HG02642 (cell line): ENCODE results near the gene SLC30A4.
A peak's percentile ranks its signal among the peaks of the same experiment; 100 is the strongest.
"Not testable (repeated sequence)": the region's sequence is repeated elsewhere in the genome, so short reads cannot be mapped to it uniquely, and the experiment has no call there.

Experiments used
- ATAC-seq: cut with Tn5 transposase; IDR thresholded peaks from one replicate; pipeline ENCODE4 v1.9.1; 2021; ENCODE audit warnings: mild to moderate bottlenecking; ENCODE audit not compliant: unreplicated experiment, poor library complexity

SLC30A4 gene

DNA sequence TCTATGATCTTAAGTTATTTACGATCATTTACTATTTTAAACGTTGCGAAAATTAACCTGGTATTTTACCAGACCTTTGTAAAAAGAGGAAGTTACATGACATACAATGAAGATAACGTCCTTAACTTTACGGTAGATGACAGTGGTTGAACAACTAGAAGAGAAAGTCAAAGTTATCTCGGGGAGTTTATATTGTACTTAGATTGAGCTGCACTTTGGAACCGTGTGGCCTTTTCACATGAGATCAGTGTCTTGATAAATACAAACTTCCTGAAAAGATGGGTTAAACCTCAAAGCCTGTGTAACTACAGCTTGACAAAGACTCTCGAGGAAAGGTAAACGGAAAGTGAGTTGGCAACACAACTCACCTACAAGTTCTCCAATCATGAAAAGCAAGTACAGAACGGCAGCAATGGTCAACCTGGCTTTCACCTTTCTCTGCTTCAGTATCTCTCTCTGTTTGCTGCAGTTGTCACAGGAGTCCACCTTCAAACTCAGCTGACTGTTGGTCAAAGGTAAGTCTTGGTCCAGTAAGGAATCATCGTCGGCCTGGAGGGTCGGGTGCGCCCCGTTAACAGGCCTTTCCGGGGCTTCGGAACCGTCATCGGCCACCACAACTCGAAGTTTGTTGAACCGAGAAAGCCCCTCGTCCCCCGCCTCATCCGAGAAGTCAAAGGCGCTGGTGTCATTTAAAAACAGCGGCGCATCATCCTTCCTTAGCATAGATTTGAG, 793 bp downstream of the SLC30A4 start:
- ATAC-seq: peak; percentile 22

DNA sequence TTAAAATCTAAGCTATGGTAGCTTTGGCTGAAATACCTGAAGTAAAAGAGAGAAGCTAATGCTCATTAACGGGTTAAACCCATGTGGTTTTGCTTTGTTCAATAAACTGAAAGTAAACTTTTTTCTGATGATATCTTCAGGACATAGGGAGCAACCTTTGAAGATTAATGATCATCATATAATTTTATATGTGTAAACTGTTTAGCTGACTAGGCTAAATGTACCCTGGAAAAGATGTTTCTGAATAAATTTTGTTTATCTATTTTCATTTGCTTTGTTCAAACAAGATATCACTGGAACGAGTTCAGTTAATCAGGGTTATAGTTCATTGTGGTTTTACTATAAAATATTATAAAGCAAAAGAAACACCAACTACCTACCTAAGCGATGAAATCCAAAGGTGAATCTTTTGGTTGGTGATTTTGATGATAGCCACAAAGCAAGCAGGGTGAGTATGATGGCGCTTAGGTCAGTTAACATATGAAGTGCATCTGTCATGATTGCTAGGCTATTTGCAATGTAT, 11.7 kb downstream of the SLC30A4 start:
- no peak for ATAC-seq

- not testable (repeated sequence) for ATAC-seq
Observed at GRCh38 chr15:45507143-45507542, 15.4 kb downstream of the SLC30A4 start.

GRCh38 chr15:45499426-45499825, 23.1 kb downstream of the SLC30A4 start:
- no peak for ATAC-seq

DNA sequence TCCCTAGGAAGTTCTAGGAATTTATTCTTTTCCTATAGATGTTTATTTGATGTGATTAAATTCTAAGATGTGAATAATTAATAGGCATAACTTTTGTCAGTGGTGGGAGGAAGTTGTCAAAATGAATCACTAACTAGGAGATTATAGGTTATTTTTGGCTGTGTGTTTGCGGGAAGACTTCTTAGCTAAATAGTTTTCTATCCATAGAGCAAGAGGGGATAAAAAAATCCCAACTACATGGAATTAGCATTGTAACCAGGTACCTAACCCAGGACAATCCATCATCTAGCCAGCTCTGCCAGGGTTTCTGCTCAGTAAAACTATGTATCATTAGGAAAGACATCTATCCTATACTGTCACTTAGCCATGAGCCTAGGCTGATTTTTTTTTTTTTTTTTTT, 23.9 kb downstream of the SLC30A4 start:
- no peak for ATAC-seq

DNA sequence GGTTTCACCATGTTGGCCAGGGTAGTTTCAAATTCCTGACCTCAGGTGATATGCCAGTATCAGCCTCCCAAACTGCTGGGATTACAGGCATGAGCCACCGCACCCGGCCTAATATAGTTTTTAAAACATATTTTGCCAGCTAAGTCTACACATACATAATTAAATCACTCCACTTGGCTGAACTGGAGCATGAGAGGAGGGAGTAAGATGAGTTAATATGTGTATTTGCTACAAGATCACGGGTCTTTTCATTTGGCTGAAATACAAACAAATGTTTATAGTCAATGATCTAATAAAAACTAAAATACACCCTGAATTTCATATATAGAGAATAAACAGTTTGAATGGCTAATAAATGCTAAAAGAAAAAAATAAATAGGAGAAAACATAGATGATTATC, 25.3 kb downstream of the SLC30A4 start:
- no peak for ATAC-seq

DNA sequence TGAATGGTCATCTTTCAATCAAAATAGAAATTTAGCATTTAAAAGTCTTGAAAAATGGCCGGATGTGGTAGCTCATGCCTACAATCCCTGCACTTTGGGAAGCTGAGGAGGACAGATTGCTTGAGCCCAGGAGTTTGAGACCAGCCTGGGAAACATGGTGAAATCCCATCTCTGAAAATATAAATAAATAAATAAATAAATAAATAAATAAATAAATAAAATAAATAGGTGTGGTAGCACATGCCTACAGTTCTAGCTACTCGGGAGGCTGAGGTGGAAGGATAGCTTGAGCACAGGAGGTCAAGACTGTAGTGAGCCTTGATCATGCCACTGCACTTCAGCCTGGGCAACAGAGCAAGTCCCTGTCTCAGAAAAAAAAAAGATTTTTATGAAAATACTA, 25.9 kb downstream of the SLC30A4 start:
- no peak for ATAC-seq

DNA sequence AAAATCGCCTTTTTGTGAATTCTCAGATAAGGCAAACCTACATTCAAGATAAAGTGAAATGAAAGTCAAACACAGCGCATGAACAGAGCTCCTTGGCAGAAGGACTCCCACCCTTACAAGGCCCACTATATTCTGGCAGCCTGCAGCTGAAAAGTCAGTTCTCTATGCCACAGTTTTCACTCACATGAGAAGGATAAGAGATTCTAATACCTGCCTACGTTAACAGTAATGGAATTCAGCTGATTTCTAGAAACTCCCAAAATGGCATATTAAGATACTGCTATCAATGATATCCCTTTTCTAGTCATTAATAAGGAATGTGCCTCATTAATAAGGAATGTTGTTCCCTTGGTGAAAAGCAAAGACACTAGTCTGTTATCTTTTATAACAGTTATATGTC, 27.0 kb downstream of the SLC30A4 start:
- no peak for ATAC-seq

DNA sequence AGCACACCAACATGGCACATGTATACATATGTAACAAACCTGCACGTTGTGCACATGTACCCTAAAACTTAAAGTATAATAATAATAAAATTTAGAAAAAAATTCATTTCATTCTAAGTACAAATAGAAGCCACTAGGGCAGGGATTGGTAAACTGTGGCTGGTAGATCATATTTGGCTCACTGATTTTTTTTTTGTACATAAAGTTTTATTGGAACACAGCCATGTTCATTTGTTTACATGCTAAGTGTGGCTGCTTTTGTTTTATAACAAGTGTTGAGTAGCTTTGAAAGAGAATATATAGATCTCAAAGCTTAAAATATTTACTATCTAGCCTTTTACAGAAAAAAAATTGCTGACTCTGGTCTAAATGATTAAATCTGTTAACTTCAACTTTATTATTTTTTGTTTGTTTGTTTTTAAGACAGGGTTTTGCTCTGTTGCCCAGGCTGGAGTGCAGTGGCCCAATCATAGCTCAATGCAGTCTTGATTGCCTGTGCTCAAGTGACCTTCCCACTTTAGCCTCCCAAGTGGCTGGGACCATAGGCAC, 32.8 kb downstream of the SLC30A4 start:
- ATAC-seq: no peak

- ATAC-seq: no peak
Observed at GRCh38 chr15:45486317-45486716, 36.2 kb downstream of the SLC30A4 start.

- ATAC-seq: no peak
Observed at GRCh38 chr15:45481135-45481534, 41.4 kb downstream of the SLC30A4 start.

- no peak for ATAC-seq
Observed at GRCh38 chr15:45476410-45476809, 46.1 kb downstream of the SLC30A4 start.

GRCh38 chr15:45474799-45475198, 47.8 kb downstream of the SLC30A4 start:
- ATAC-seq: no peak

GRCh38 chr15:45473068-45473467, 49.5 kb downstream of the SLC30A4 start:
- no peak for ATAC-seq

DNA sequence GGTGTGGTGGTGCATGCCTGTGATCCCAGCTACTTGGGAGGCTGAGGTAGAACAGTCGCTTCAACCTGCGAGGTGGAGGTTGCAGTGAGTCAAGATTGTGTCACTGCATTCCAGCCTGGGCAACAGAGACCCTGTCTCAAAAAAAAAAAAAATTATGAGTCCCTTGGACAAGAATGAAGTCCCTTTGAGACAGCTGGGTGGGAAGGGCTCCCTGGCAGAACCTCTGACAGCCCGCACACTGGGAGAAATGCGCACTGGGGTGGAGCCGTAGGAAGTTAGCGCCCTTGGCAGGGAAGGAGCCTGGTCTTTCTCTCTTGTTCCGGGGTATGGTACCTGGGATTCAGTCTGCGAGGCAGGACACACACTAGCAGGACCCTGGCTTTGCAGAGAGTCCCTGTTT, 51.4 kb downstream of the SLC30A4 start:
- ATAC-seq: no peak

DNA sequence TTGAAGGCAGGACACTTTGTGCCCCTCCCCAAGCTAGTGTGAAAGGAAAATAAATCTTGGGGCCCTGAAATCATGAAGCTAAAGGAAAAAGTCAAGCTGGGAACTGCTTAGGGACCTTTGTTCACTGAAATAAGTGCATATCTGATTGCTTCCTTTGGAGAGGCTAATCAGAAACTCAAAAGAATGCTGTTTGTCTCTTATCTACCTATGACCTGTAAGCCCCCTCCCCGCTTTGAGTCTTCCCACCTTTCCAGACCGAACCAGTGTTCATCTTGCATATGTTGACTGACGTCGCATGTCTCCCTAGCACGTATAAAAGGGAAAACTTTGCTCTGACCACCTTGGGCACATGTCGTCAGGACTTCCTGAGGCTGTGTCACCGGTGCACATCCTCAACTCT, 53.1 kb downstream of the SLC30A4 start:
- no peak for ATAC-seq

DNA sequence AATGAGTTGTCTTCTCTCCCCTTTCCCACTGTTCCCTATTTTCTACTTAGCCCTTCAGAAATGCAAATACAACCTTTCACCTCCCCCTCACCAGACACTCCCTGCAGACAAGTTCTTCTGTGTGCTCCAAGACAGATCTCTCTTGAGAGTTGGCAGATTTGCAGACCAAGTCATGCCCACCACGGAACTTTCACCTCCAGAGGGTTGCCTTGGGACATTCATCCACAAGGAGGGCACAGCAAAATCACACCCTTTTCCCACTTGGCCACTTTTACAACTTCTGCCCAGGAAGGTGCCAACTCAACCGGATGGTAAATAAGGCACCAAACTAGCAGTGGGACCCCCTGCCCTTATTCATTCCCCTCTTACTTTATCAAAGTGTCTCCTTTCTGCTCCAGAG, 53.5 kb downstream of the SLC30A4 start:
- ATAC-seq: no peak

DNA sequence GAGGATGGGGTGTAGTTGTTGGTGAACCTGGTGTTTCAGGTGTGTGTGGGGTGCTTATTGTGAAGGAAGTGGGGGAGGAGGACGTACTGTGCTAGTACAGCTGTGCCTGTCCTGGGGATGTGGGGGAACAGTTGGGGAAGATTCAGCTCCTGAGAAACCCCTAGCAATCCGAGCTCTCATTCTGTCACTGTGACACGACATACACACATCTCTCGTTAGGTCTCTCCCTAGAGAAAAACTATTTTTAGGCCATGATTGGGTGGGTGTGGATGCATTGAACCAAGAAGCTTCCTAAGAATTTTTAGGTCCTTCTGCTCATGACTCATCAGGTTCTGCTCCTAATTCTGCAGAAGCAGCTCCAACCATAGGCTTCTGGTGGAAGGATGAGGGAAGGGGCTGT, 54.3 kb downstream of the SLC30A4 start:
- no peak for ATAC-seq

GRCh38 chr15:45458746-45459403, 63.7 kb downstream of the SLC30A4 start:
- no peak for ATAC-seq

DNA sequence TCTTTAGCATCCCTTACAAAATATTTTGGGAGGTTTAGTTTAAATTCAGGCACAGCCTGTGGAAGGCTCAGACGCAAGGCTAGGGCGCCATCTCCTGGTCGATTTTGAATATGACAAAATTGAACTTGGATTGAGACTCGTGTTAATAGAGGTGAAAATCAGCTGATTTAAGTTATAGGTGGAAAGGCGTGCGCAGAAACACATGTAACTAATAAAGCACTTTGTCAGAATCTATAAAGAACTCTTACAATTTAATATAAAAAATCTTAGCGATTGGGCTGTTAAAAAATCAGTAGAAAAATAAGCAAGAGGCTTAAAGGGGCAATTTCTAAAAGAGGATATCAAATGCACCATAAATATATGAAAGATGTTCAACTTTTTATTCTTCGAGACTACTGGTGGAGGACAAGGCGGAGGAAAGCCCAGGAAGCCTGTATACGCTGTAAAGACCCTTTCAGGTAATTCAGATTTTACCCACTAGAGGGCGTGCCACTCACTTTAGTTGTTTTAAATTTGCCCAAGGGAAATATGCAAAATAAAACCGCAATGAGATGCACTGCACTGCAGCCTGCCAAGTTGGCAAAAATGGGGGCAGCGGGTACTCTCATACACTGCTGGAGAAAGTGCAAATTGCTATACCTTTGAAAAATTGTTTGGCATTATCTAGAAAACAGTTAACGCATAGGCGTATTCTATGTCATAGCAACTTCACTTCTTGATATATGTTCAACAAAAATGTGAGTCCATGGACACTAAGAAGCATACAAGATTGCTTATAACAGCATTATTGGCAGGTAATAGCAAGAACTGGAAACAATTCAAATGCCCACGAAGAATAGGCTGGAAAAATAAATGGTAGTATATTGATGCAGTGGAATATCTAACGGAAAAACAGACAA, 64.7 kb downstream of the SLC30A4 start:
- peak; percentile 66 for ATAC-seq

GRCh38 chr15:45457220-45457619, 65.3 kb downstream of the SLC30A4 start:
- no peak for ATAC-seq
